ENCODE results near the gene DERA.
"Not testable (repeated sequence)": the region's sequence is repeated elsewhere in the genome, so short reads cannot be mapped to it uniquely, and the experiment has no call there.

Gene DERA

GRCh38 chr12:15931590-15932053 lies 20.5 kb downstream of the DERA start:
- H3K4me1 ChIP-seq (ENCODE audit: control insufficient read depth in 1 of 2, insufficient read depth in 2 of 2, low read length in 2 of 2) = no peaks in the 10 kb centered on the region
- H3K9me3 ChIP-seq (ENCODE audit: control insufficient read depth in 1 of 2, low read length in 2 of 2) = no peaks in the 10 kb centered on the region
- H3K27ac ChIP-seq (ENCODE audit: low read depth, low read length) = no peak overlapping the region
- no peak overlapping the region for H3K9ac ChIP-seq (ENCODE audit: low read depth in 1 of 2, low read length in 2 of 2)
- H3K36me3 ChIP-seq (ENCODE audit: control insufficient read depth in 1 of 2, insufficient read depth in 2 of 2, low read length in 2 of 2) = no peaks in the 10 kb centered on the region
- H3K4me3 ChIP-seq (ENCODE audit: low read depth in 1 of 2, low read length in 2 of 2) = no peak overlapping the region
- no peaks in the 10 kb centered on the region for H3K27me3 ChIP-seq (ENCODE audit: control insufficient read depth in 1 of 2, insufficient read depth in 2 of 2, low read length in 2 of 2)

- no peaks in the 10 kb centered on the region for H3K4me1 ChIP-seq (ENCODE audit: control insufficient read depth in 1 of 2, insufficient read depth in 2 of 2, low read length in 2 of 2)
- no peaks in the 10 kb centered on the region for H3K27me3 ChIP-seq (ENCODE audit: control insufficient read depth in 1 of 2, insufficient read depth in 2 of 2, low read length in 2 of 2)
- no peak overlapping the region for H3K4me3 ChIP-seq (ENCODE audit: low read depth in 1 of 2, low read length in 2 of 2)
- H3K9me3 ChIP-seq (ENCODE audit: control insufficient read depth in 1 of 2, low read length in 2 of 2) = no peaks in the 10 kb centered on the region
- no peak overlapping the region for H3K9ac ChIP-seq (ENCODE audit: low read depth in 1 of 2, low read length in 2 of 2)
- no peak overlapping the region for H3K27ac ChIP-seq (ENCODE audit: low read depth, low read length)
- H3K36me3 ChIP-seq (ENCODE audit: control insufficient read depth in 1 of 2, insufficient read depth in 2 of 2, low read length in 2 of 2) = no peaks in the 10 kb centered on the region
These were observed 21.2 kb downstream of the DERA start for GRCh38 chr12:15932327-15932726.

- H3K9ac ChIP-seq (ENCODE audit: low read depth in 1 of 2, low read length in 2 of 2) = no peak overlapping the region
- no peaks in the 10 kb centered on the region for H3K27me3 ChIP-seq (ENCODE audit: control insufficient read depth in 1 of 2, insufficient read depth in 2 of 2, low read length in 2 of 2)
- H3K9me3 ChIP-seq (ENCODE audit: control insufficient read depth in 1 of 2, low read length in 2 of 2) = no peaks in the 10 kb centered on the region
- H3K36me3 ChIP-seq (ENCODE audit: control insufficient read depth in 1 of 2, insufficient read depth in 2 of 2, low read length in 2 of 2) = no peaks in the 10 kb centered on the region
- H3K27ac ChIP-seq (ENCODE audit: low read depth, low read length) = no peak overlapping the region
- no peak overlapping the region for H3K4me3 ChIP-seq (ENCODE audit: low read depth in 1 of 2, low read length in 2 of 2)
- H3K4me1 ChIP-seq (ENCODE audit: control insufficient read depth in 1 of 2, insufficient read depth in 2 of 2, low read length in 2 of 2) = no peaks in the 10 kb centered on the region
These were observed 21.8 kb downstream of the DERA start for GRCh38 chr12:15932971-15933370.

GRCh38 chr12:15933751-15934150 lies 22.6 kb downstream of the DERA start:
- Histone ChIP-seq H3K27ac (ENCODE audit: low read depth, low read length) (no peak overlapping the region), H3K9ac (ENCODE audit: low read depth in 1 of 2, low read length in 2 of 2) (no peak overlapping the region), H3K27me3 (ENCODE audit: control insufficient read depth in 1 of 2, insufficient read depth in 2 of 2, low read length in 2 of 2) (no peaks in the 10 kb centered on the region), H3K36me3 (ENCODE audit: control insufficient read depth in 1 of 2, insufficient read depth in 2 of 2, low read length in 2 of 2) (no peaks in the 10 kb centered on the region), H3K4me3 (ENCODE audit: low read depth in 1 of 2, low read length in 2 of 2) (no peak overlapping the region), H3K4me1 (ENCODE audit: control insufficient read depth in 1 of 2, insufficient read depth in 2 of 2, low read length in 2 of 2) (no peaks in the 10 kb centered on the region), H3K9me3 (ENCODE audit: control insufficient read depth in 1 of 2, low read length in 2 of 2) (peaks cover 1 to 2% of the 10 kb centered on the region in 2 donors)

- H3K36me3 ChIP-seq (ENCODE audit: control insufficient read depth in 1 of 2, insufficient read depth in 2 of 2, low read length in 2 of 2) = no peaks in the 10 kb centered on the region
- H3K9ac ChIP-seq (ENCODE audit: low read depth in 1 of 2, low read length in 2 of 2) = no peak overlapping the region
- peaks cover 5 to 7% of the 10 kb centered on the region in 2 donors for H3K9me3 ChIP-seq (ENCODE audit: control insufficient read depth in 1 of 2, low read length in 2 of 2)
- no peaks in the 10 kb centered on the region for H3K27me3 ChIP-seq (ENCODE audit: control insufficient read depth in 1 of 2, insufficient read depth in 2 of 2, low read length in 2 of 2)
- H3K27ac ChIP-seq (ENCODE audit: low read depth, low read length) = no peak overlapping the region
- no peak overlapping the region for H3K4me3 ChIP-seq (ENCODE audit: low read depth in 1 of 2, low read length in 2 of 2)
- no peaks in the 10 kb centered on the region for H3K4me1 ChIP-seq (ENCODE audit: control insufficient read depth in 1 of 2, insufficient read depth in 2 of 2, low read length in 2 of 2)
These were observed 25.6 kb downstream of the DERA start for GRCh38 chr12:15936751-15937150.

- no peaks in the 10 kb centered on the region for H3K36me3 ChIP-seq (ENCODE audit: control insufficient read depth in 1 of 2, insufficient read depth in 2 of 2, low read length in 2 of 2)
- no peaks in the 10 kb centered on the region for H3K4me1 ChIP-seq (ENCODE audit: control insufficient read depth in 1 of 2, insufficient read depth in 2 of 2, low read length in 2 of 2)
- H3K27me3 ChIP-seq (ENCODE audit: control insufficient read depth in 1 of 2, insufficient read depth in 2 of 2, low read length in 2 of 2) = no peaks in the 10 kb centered on the region
- H3K27ac ChIP-seq (ENCODE audit: low read depth, low read length) = no peak overlapping the region
- H3K9me3 ChIP-seq (ENCODE audit: control insufficient read depth in 1 of 2, low read length in 2 of 2) = peaks cover 5 to 7% of the 10 kb centered on the region in 2 donors
- H3K9ac ChIP-seq (ENCODE audit: low read depth in 1 of 2, low read length in 2 of 2) = no peak overlapping the region
- no peak overlapping the region for H3K4me3 ChIP-seq (ENCODE audit: low read depth in 1 of 2, low read length in 2 of 2)
These were observed 26.8 kb downstream of the DERA start for GRCh38 chr12:15937902-15938301.

- Histone ChIP-seq H3K27me3 (ENCODE audit: control insufficient read depth in 1 of 2, insufficient read depth in 2 of 2, low read length in 2 of 2) (no peaks in the 10 kb centered on the region), H3K4me3 (ENCODE audit: low read depth in 1 of 2, low read length in 2 of 2) (no peak overlapping the region), H3K27ac (ENCODE audit: low read depth, low read length) (no peak overlapping the region), H3K36me3 (ENCODE audit: control insufficient read depth in 1 of 2, insufficient read depth in 2 of 2, low read length in 2 of 2) (no peaks in the 10 kb centered on the region), H3K9me3 (ENCODE audit: control insufficient read depth in 1 of 2, low read length in 2 of 2) (peaks cover 7 to 8% of the 10 kb centered on the region in 2 donors), H3K9ac (ENCODE audit: low read depth in 1 of 2, low read length in 2 of 2) (no peak overlapping the region), H3K4me1 (ENCODE audit: control insufficient read depth in 1 of 2, insufficient read depth in 2 of 2, low read length in 2 of 2) (no peaks in the 10 kb centered on the region)
These were observed 28.0 kb downstream of the DERA start for GRCh38 chr12:15939111-15939510.

GRCh38 chr12:15942475-15942874 lies 31.3 kb downstream of the DERA start:
- Histone ChIP-seq H3K27me3 (ENCODE audit: control insufficient read depth in 1 of 2, insufficient read depth in 2 of 2, low read length in 2 of 2) (no peaks in the 10 kb centered on the region), H3K27ac (ENCODE audit: low read depth, low read length) (no peak overlapping the region), H3K4me1 (ENCODE audit: control insufficient read depth in 1 of 2, insufficient read depth in 2 of 2, low read length in 2 of 2) (no peaks in the 10 kb centered on the region), H3K36me3 (ENCODE audit: control insufficient read depth in 1 of 2, insufficient read depth in 2 of 2, low read length in 2 of 2) (no peaks in the 10 kb centered on the region), H3K9me3 (ENCODE audit: control insufficient read depth in 1 of 2, low read length in 2 of 2) (peaks cover 7 to 8% of the 10 kb centered on the region in 2 donors), H3K4me3 (ENCODE audit: low read depth in 1 of 2, low read length in 2 of 2) (no peak overlapping the region), H3K9ac (ENCODE audit: low read depth in 1 of 2, low read length in 2 of 2) (no peak overlapping the region)

- H3K9ac ChIP-seq (ENCODE audit: low read depth in 1 of 2, low read length in 2 of 2); H3K9me3 ChIP-seq (ENCODE audit: control insufficient read depth in 1 of 2, low read length in 2 of 2); H3K4me1 ChIP-seq (ENCODE audit: control insufficient read depth in 1 of 2, insufficient read depth in 2 of 2, low read length in 2 of 2); H3K4me3 ChIP-seq (ENCODE audit: low read depth in 1 of 2, low read length in 2 of 2); H3K27me3 ChIP-seq (ENCODE audit: control insufficient read depth in 1 of 2, insufficient read depth in 2 of 2, low read length in 2 of 2); H3K27ac ChIP-seq (ENCODE audit: low read depth, low read length); H3K36me3 ChIP-seq (ENCODE audit: control insufficient read depth in 1 of 2, insufficient read depth in 2 of 2, low read length in 2 of 2): not testable (repeated sequence)
These were observed 32.4 kb downstream of the DERA start for GRCh38 chr12:15943519-15943918.

GRCh38 chr12:15948461-15948860 lies 37.3 kb downstream of the DERA start:
- H3K36me3 ChIP-seq (ENCODE audit: control insufficient read depth in 1 of 2, insufficient read depth in 2 of 2, low read length in 2 of 2); H3K4me1 ChIP-seq (ENCODE audit: control insufficient read depth in 1 of 2, insufficient read depth in 2 of 2, low read length in 2 of 2); H3K27me3 ChIP-seq (ENCODE audit: control insufficient read depth in 1 of 2, insufficient read depth in 2 of 2, low read length in 2 of 2); H3K27ac ChIP-seq (ENCODE audit: low read depth, low read length); H3K9ac ChIP-seq (ENCODE audit: low read depth in 1 of 2, low read length in 2 of 2); H3K9me3 ChIP-seq (ENCODE audit: control insufficient read depth in 1 of 2, low read length in 2 of 2); H3K4me3 ChIP-seq (ENCODE audit: low read depth in 1 of 2, low read length in 2 of 2): not testable (repeated sequence)

GRCh38 chr12:15955281-15955680 lies 44.1 kb downstream of the DERA start:
- Histone ChIP-seq H3K4me1 (ENCODE audit: control insufficient read depth in 1 of 2, insufficient read depth in 2 of 2, low read length in 2 of 2) (no peaks in the 10 kb centered on the region), H3K4me3 (ENCODE audit: low read depth in 1 of 2, low read length in 2 of 2) (no peak overlapping the region), H3K27me3 (ENCODE audit: control insufficient read depth in 1 of 2, insufficient read depth in 2 of 2, low read length in 2 of 2) (no peaks in the 10 kb centered on the region), H3K27ac (ENCODE audit: low read depth, low read length) (no peak overlapping the region), H3K36me3 (ENCODE audit: control insufficient read depth in 1 of 2, insufficient read depth in 2 of 2, low read length in 2 of 2) (peaks cover 0 to 2% of the 10 kb centered on the region in 2 donors), H3K9me3 (ENCODE audit: control insufficient read depth in 1 of 2, low read length in 2 of 2) (no peaks in the 10 kb centered on the region), H3K9ac (ENCODE audit: low read depth in 1 of 2, low read length in 2 of 2) (no peak overlapping the region)

Data from duodenal mucosa (tissue), 2 donors.